ENCODE results near the gene WWOX. TPM values are rescaled to one million over a fixed set of nuclear protein-coding genes. Genes with fewer than 3 reads are reported as not detected.

Gene WWOX
- total RNA-seq, 1 donor from 2014 or later: 7.3 TPM

- TF ChIP-seq CTCF (IDR thresholded peaks at IDR 0.05; ENCODE audit: insufficient read depth, low read depth, low read length) (no peak), EZH2 (IDR thresholded peaks at IDR 0.05; ENCODE audit: insufficient read depth, low read length) (no peak)
- H4K20me1 ChIP-seq (ENCODE audit: insufficient read depth, low read length): no peaks in the 10 kb centered on the region
Measured at GRCh38 chr16:79053577-79053976, 954.1 kb downstream of the WWOX start.

GRCh38 chr16:79054211-79054984 lies 954.9 kb downstream of the WWOX start:
- Mint-ChIP-seq H3K36me3 (ENCODE audit: low read depth, unreplicated experiment) (no peaks in the 10 kb centered on the region), H3K27me3 (ENCODE audit: low read depth, unreplicated experiment) (peaks cover 10% of the 10 kb centered on the region), H3K4me3 (ENCODE audit: unreplicated experiment) (no peak overlapping the region), H3K4me1 (ENCODE audit: low read depth, unreplicated experiment) (no peaks in the 10 kb centered on the region), H3K9me3 (ENCODE audit: unreplicated experiment) (peaks cover 2% of the 10 kb centered on the region), H3K27ac (ENCODE audit: unreplicated experiment) (no peak overlapping the region)
- no peak for TF ChIP-seq CTCF (IDR thresholded peaks at IDR 0.05; ENCODE audit: insufficient read depth, low read depth, low read length)
- TF ChIP-seq EZH2 (IDR thresholded peaks at IDR 0.05; ENCODE audit: insufficient read depth, low read length): no peak
- FAIRE-seq: no peak
- Histone ChIP-seq H3K27me3 (ENCODE audit: insufficient read depth, low read length) (no peaks in the 10 kb centered on the region), H4K20me1 (ENCODE audit: insufficient read depth, low read length) (no peaks in the 10 kb centered on the region), H3K9ac (ENCODE audit: low read length) (no peak overlapping the region), H3K4me2 (ENCODE audit: low read length) (no peak overlapping the region), H3K4me3 (ENCODE audit: insufficient read depth, low read depth, low read length) (no peak overlapping the region), H3K4me1 (ENCODE audit: insufficient read depth, low read length) (no peaks in the 10 kb centered on the region), H3K27ac (ENCODE audit: low read depth, low read length) (no peak overlapping the region), H3K79me2 (ENCODE audit: insufficient read depth, low read length) (no peaks in the 10 kb centered on the region), H2AFZ (ENCODE audit: low read depth, low read length) (no peak overlapping the region), H3K36me3 (ENCODE audit: insufficient read depth, low read length) (no peaks in the 10 kb centered on the region), H3K9me3 (ENCODE audit: insufficient read depth, low read depth, low read length) (peaks cover 3% of the 10 kb centered on the region)
- no peak for DNase-seq (ENCODE audit: low read depth)

More at GRCh38 chr16:79053577-79053976, 954.1 kb downstream of the WWOX start:
- peaks cover 10% of the 10 kb centered on the region for H3K27me3 Mint-ChIP-seq (ENCODE audit: low read depth, unreplicated experiment)
- no peaks in the 10 kb centered on the region for H3K4me1 ChIP-seq (ENCODE audit: insufficient read depth, low read length)
- no peak overlapping the region for H3K9ac ChIP-seq (ENCODE audit: low read length)
- no peaks in the 10 kb centered on the region for H3K27me3 ChIP-seq (ENCODE audit: insufficient read depth, low read length)
- no peak overlapping the region for H3K4me3 Mint-ChIP-seq (ENCODE audit: unreplicated experiment)
- FAIRE-seq (no peak), DNase-seq (ENCODE audit: low read depth) (no peak)
- no peaks in the 10 kb centered on the region for H3K36me3 ChIP-seq (ENCODE audit: insufficient read depth, low read length)
- H3K27ac ChIP-seq (ENCODE audit: low read depth, low read length): no peak overlapping the region
- H3K9me3 Mint-ChIP-seq (ENCODE audit: unreplicated experiment): peaks cover 2% of the 10 kb centered on the region
- H3K9me3 ChIP-seq (ENCODE audit: insufficient read depth, low read depth, low read length): peaks cover 3% of the 10 kb centered on the region
- no peak overlapping the region for H3K27ac Mint-ChIP-seq (ENCODE audit: unreplicated experiment)
- H3K4me3 ChIP-seq (ENCODE audit: insufficient read depth, low read depth, low read length): no peak overlapping the region
- no peaks in the 10 kb centered on the region for H3K4me1 Mint-ChIP-seq (ENCODE audit: low read depth, unreplicated experiment)
- no peak overlapping the region for H3K4me2 ChIP-seq (ENCODE audit: low read length)
- H3K79me2 ChIP-seq (ENCODE audit: insufficient read depth, low read length): no peaks in the 10 kb centered on the region
- H2AFZ ChIP-seq (ENCODE audit: low read depth, low read length): no peak overlapping the region
- H3K36me3 Mint-ChIP-seq (ENCODE audit: low read depth, unreplicated experiment): no peaks in the 10 kb centered on the region
